SK-N-SH (cell line): Measurements from ENCODE around the gene NUP205.

ENCODE experiments used
- CHD2 ChIP-seq: fragments of 150-350 bp; IDR thresholded peaks from 2 replicates; pipeline ENCODE4 v1.6.1; 2018; ENCODE audit warnings: low read length; ENCODE audit not compliant: partially characterized antibody
- CTCF ChIP-seq: fragments of 200-600 bp; sonication (generic); IDR thresholded peaks from 2 replicates; pipeline ENCODE4 v1.6.1; 2017; ENCODE audit warnings: antibody characterized with exemption, mild to moderate bottlenecking, moderate library complexity
- EP300 ChIP-seq, 2 experiments: IDR thresholded peaks; 2 replicates each; pipeline versions ENCODE4 v1.4.0 to v1.6.1; 2012; ENCODE audit warnings: borderline replicate concordance in 1 of 2, low read depth in 1 of 2, low read length in 1 of 2
- IRF3 ChIP-seq: fragments of 150-350 bp; IDR thresholded peaks from 2 replicates; pipeline ENCODE4 v1.6.1; 2016; ENCODE audit warnings: mild to moderate bottlenecking, low read depth, low read length
- JUND ChIP-seq: IDR thresholded peaks from 2 replicates; pipeline ENCODE4 v1.4.0; 2012
- MXI1 ChIP-seq: IDR thresholded peaks from 2 replicates; pipeline ENCODE4 v1.6.1; 2012; ENCODE audit warnings: mild to moderate bottlenecking, low read depth, low read length, improper control_type of control experiment
- RAD21 ChIP-seq: IDR thresholded peaks from 2 replicates; pipeline ENCODE4 v1.6.1; 2012; ENCODE audit warnings: mild to moderate bottlenecking, low read length
- REST ChIP-seq: IDR thresholded peaks from 2 replicates; pipeline ENCODE4 v1.6.1; 2012; ENCODE audit warnings: mild to moderate bottlenecking, low read depth, low read length, moderate library complexity
- RFX5 ChIP-seq: IDR thresholded peaks from 2 replicates; pipeline ENCODE4 v1.6.1; 2012; ENCODE audit warnings: mild to moderate bottlenecking, improper control_type of control experiment, low read length
- TF ChIP-seq, protein P1 (sequence below): IDR thresholded peaks from 2 replicates; pipeline ENCODE4 v1.4.0; 2012; ENCODE audit warnings: low read depth, borderline replicate concordance
- TF ChIP-seq, protein P2 (sequence below): IDR thresholded peaks from 2 replicates; pipeline ENCODE4 v1.4.0; 2012; ENCODE audit warnings: low read depth

DNA sequence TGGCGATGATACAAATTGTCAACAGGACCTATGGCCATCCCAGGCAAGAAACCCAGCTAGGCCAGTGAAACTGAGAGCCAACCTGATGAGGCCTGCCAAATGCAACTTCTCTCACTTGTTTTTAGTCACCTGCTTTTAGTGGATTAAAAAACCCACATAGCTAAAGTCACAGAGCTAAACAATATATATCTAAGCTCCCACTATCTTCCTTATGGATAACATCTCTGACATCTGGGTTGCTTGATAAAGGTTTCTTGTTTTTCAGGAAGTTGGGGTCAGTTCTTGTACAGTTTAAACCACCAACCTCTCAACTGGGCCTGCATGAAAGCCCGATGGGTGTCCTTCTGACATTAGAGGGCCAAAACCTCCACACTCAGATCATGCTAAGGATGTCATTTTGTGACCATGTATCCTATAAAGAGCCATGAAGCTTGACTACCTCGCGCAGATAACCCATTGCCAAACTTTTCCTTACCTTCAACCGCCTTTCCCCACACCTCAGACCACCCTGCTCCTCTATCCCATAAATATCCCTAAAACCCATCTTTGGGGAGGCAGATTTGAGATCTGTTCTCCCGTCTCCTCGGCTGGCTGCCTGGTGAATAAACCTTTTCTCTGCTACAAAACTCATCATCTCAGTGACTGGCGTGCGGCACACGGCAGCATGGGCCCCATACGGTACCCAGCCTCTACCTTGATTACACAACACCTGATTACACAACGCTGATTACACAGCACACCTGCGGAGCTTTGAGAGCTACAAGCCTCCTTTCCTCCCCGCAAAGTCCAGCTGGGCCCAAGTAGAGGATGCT lies 103.8 kb downstream of the NUP205 start:
- TF ChIP-seq, protein P1, sequence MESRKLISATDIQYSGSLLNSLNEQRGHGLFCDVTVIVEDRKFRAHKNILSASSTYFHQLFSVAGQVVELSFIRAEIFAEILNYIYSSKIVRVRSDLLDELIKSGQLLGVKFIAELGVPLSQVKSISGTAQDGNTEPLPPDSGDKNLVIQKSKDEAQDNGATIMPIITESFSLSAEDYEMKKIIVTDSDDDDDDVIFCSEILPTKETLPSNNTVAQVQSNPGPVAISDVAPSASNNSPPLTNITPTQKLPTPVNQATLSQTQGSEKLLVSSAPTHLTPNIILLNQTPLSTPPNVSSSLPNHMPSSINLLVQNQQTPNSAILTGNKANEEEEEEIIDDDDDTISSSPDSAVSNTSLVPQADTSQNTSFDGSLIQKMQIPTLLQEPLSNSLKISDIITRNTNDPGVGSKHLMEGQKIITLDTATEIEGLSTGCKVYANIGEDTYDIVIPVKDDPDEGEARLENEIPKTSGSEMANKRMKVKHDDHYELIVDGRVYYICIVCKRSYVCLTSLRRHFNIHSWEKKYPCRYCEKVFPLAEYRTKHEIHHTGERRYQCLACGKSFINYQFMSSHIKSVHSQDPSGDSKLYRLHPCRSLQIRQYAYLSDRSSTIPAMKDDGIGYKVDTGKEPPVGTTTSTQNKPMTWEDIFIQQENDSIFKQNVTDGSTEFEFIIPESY = no peak
- TF ChIP-seq IRF3 (no peak), CTCF (no peak), RAD21 (no peak), REST (no peak), EP300 (IDR thresholded peaks at IDR 0.05; ENCODE audit: borderline replicate concordance in 1 of 2, low read depth in 1 of 2, low read length in 1 of 2) (no peak), CHD2 (no peak), RFX5 (no peak), JUND (no peak), MXI1 (no peak)
- TF ChIP-seq, protein P2, sequence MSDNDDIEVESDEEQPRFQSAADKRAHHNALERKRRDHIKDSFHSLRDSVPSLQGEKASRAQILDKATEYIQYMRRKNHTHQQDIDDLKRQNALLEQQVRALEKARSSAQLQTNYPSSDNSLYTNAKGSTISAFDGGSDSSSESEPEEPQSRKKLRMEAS = no peak
